ENCODE results near the gene MAN1C1.

The MAN1C1 gene

DNA sequence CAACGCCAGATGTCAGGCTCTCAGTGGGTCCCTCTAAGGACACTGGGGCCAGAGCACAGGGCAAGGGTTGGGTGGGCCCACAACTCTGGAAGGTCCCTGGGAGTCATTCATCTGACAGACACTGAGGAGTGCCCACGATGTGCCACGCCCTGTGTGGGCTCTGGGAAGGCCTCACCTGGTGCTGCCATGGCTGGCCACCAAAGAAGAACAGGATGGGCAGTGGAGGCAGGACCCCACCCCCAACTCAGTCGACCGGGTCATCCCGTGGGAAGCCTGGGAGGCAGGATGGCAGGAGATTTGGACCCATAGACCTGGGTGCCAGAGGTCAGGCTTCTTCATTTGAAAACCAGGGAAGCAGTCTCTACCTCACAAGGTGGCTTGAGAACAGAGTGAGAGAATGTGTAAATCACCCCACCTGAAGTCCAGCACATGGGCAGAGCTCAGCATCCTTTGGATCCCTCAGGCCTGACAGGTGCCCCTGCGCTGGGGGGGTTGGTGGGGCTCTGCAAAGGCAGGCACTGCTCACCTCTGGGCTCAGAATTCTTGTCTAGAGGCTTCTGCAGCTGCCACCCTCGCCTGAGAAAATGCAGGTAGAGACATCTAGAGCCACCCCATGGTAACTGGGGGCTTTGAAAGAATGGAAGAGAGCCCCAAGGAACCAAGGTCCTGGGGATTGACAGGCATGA, 182.2 kb downstream of the MAN1C1 start:
- no peak overlapping the region for H3K4me3 ChIP-seq (replicated peaks; ENCODE audit: low read depth, low read length)
- DNase-seq (ENCODE audit: extremely low read depth, insufficient read length): no peak
- H3K27me3 ChIP-seq (replicated peaks; ENCODE audit: control insufficient read depth, insufficient read depth, low read length): peaks cover 3% of the 10 kb centered on the region

DNA sequence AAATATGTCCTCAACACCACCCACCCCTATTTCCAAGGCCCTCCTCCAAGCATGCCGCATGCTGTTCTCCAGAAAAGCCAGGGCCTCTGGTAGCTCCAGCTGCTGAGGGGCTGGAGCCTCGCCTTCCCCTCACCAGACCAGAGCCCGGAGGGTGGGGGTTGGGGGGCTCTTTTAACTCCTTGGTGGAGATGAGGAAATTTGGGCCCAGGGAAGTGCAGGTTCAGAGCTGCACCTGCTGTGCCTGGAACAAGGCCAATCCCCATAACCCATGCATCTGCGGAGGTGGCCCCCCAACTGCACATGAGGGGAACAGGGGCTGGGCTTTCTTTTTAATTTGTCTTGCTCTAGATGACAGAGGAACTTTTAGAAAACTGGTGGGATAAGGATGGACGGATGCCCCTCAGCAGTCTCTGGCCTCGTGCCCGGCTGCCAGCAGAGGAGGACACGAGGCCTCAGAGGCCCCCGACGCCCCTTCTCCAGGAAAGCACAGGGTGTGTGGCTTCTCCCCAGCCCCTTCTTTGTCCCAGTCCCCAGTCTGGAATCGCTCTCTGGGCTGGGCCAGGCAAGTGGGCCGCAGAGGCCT, 182.9 kb downstream of the MAN1C1 start:
- Histone ChIP-seq H3K27me3 (replicated peaks; ENCODE audit: control insufficient read depth, insufficient read depth, low read length) (peaks cover 3% of the 10 kb centered on the region), H3K36me3 (ENCODE audit: control insufficient read depth, insufficient read depth, low read length) (no peaks in the 10 kb centered on the region), H3K4me3 (replicated peaks; ENCODE audit: low read depth, low read length) (peak overlapping the region; percentile 31; the same call in 1 of the 2 replicates)
- TF ChIP-seq, protein P1, sequence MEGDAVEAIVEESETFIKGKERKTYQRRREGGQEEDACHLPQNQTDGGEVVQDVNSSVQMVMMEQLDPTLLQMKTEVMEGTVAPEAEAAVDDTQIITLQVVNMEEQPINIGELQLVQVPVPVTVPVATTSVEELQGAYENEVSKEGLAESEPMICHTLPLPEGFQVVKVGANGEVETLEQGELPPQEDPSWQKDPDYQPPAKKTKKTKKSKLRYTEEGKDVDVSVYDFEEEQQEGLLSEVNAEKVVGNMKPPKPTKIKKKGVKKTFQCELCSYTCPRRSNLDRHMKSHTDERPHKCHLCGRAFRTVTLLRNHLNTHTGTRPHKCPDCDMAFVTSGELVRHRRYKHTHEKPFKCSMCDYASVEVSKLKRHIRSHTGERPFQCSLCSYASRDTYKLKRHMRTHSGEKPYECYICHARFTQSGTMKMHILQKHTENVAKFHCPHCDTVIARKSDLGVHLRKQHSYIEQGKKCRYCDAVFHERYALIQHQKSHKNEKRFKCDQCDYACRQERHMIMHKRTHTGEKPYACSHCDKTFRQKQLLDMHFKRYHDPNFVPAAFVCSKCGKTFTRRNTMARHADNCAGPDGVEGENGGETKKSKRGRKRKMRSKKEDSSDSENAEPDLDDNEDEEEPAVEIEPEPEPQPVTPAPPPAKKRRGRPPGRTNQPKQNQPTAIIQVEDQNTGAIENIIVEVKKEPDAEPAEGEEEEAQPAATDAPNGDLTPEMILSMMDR (IDR thresholded peaks at IDR 0.05; ENCODE audit: insufficient read depth, low read length, poor library complexity, severe bottlenecking): no peak
- DNase-seq (ENCODE audit: extremely low read depth, insufficient read length): no peak

More for the DNA sequence above, 182.2 kb downstream of the MAN1C1 start:
- H3K36me3 ChIP-seq (ENCODE audit: control insufficient read depth, insufficient read depth, low read length): no peaks in the 10 kb centered on the region
- TF ChIP-seq, protein P1 (IDR thresholded peaks at IDR 0.05; ENCODE audit: insufficient read depth, low read length, poor library complexity, severe bottlenecking): no peak

DNA sequence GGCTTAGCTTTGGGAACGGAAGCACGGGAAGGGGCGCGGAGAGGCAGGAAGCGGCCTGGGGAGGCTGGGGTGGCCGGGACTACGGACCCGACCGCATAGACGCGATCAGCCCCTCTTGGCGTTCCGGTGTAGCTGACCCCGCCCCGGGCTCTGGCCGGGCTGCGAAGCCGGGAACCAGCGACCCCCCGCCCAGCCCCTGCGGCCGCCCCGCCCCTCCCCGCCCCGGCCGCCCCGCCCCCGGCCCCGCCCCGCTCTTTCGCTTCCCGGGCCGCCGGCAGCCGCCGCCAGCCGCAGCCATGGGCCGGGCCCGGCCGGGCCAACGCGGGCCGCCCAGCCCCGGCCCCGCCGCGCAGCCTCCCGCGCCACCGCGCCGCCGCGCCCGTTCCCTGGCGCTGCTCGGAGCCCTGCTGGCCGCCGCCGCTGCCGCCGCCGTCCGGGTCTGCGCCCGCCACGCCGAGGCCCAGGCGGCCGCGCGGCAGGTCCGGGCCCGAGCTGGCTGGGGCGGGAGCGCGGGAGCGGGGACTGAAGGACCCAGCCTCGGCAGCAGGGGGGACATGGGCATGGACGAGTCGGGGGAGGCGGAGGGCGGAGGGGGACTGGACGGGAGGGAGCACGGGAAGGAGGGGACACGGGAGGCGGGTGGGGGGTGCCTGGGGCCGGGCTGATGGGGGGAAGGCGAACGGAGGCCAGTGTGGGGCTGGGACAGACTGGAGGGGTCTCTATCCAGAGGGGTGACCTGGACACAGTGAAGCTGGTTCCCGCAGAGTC, 183.5 kb downstream of the MAN1C1 start, which contains the start of gene SELENON:
SELENON (plus strand) TSS at position 259 of the 768 bp plus-strand sequence; CDS start at position 297, 38 bp downstream.
- Histone ChIP-seq H3K36me3 (ENCODE audit: control insufficient read depth, insufficient read depth, low read length) (no peaks in the 10 kb centered on the region), H3K4me3 (replicated peaks; ENCODE audit: low read depth, low read length) (peak within 1 kb of the TSS; percentile 37), H3K27me3 (replicated peaks; ENCODE audit: control insufficient read depth, insufficient read depth, low read length) (peaks cover 3% of the 10 kb centered on the region)
- TF ChIP-seq, protein P1 (IDR thresholded peaks at IDR 0.05; ENCODE audit: insufficient read depth, low read length, poor library complexity, severe bottlenecking): no peak
- DNase-seq (ENCODE audit: extremely low read depth, insufficient read length): no peak

DNA sequence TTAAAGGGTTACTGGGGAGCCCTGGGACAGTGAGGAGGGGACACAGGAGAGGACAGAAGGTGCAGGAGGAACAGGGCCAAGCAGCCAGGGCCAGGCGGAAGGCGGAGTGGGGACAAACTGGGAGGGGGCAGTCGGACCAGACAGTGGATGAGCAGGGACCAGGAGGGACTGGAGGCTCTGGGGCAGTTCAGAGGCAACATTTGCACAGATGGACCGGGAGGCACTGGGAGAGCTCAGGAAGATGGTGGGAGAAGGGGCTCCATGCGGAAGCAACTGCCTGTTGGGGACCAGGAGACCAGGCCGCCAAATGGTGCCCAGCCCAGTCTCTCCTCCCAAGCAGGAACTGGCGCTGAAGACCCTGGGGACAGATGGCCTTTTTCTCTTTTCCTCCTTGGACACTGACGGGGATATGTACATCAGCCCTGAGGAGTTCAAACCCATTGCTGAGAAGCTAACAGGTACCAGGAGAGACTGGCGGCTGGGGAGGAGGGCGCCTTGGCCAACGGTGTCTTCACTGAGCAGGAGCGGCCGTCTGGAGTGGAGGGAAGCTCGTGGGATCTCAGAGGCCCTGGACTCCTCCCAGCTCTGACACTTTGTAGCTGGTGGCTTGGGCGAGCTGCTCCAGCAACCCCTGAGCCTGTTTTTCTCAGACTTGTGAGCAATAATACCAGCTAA, 184.2 kb downstream of the MAN1C1 start:
- no peak for DNase-seq (ENCODE audit: extremely low read depth, insufficient read length)
- TF ChIP-seq, protein P1 (IDR thresholded peaks at IDR 0.05; ENCODE audit: insufficient read depth, low read length, poor library complexity, severe bottlenecking): no peak

DNA sequence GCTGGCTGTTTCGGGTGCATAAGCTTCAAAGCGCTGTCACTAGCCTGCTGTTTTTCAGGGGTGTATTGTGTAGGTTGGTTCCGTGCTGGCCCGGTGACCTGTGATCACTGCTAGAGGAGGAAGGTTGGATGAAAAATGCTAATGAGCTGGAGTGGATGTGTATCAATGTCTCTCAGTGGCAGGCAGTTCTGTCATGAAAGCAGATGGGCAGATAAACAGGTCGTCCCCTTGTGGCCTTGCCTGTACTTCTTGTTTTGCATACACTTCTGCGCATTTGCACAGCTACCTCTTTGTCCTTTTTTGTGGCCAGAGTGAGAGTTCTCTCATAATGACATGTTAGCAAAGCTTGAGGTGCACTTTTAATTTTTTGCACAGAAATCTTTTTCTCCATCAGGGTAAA, 186.3 kb downstream of the MAN1C1 start:
- TF ChIP-seq, protein P1 (IDR thresholded peaks at IDR 0.05; ENCODE audit: insufficient read depth, low read length, poor library complexity, severe bottlenecking): no peak
- no peak for DNase-seq (ENCODE audit: extremely low read depth, insufficient read length)

More for the DNA sequence above, 184.2 kb downstream of the MAN1C1 start:
- Histone ChIP-seq H3K36me3 (ENCODE audit: control insufficient read depth, insufficient read depth, low read length) (no peaks in the 10 kb centered on the region), H3K4me3 (replicated peaks; ENCODE audit: low read depth, low read length) (no peak overlapping the region), H3K27me3 (replicated peaks; ENCODE audit: control insufficient read depth, insufficient read depth, low read length) (peaks cover 3% of the 10 kb centered on the region)

More for the DNA sequence above, 186.3 kb downstream of the MAN1C1 start:
- H3K4me3 ChIP-seq (replicated peaks; ENCODE audit: low read depth, low read length): no peak overlapping the region
- H3K36me3 ChIP-seq (ENCODE audit: control insufficient read depth, insufficient read depth, low read length): no peaks in the 10 kb centered on the region
- H3K27me3 ChIP-seq (replicated peaks; ENCODE audit: control insufficient read depth, insufficient read depth, low read length): peaks cover 3% of the 10 kb centered on the region

Data from GM06990 (cell line).